Activated CD8-positive, alpha-beta memory T cell treated with anti-CD3 and anti-CD28 coated beads, Interleukin-2, amount 10 ng/mL, durations not matched to agents 7 days and 5 days (primary cell): ENCODE data around the gene FAM170A. TPM values are rescaled to one million over a fixed set of nuclear protein-coding genes. Genes with fewer than 3 reads are reported as not detected.

ENCODE experiments used
- ATAC-seq: fragments of 150-1000 bp; cut with Tn5 transposase; one replicate; pipeline ENCODE4 v1.10.0; 2021; ENCODE audit warnings: moderate library complexity
- CTCF ChIA-PET: fragments of 350-600 bp; sonication (Branson Sonifier 250); formaldehyde crosslinking; loops from one replicate; lab custom pipeline; 2021; ENCODE audit warnings: antibody characterized with exemption; lab: Charles Lee
- DNase-seq: peaks from one replicate; pipeline ENCODE4 v3.0.0-alpha.2; 2020
- H3K27ac Mint-ChIP-seq: one replicate; pipeline ENCODE4 v1.8.0; 2021; ENCODE audit warnings: mild to moderate bottlenecking, mixed read lengths
- H3K27me3 Mint-ChIP-seq: one replicate; pipeline ENCODE4 v1.8.0; 2021; ENCODE audit warnings: mixed read lengths
- H3K36me3 Mint-ChIP-seq: one replicate; pipeline ENCODE4 v1.8.0; 2021; ENCODE audit warnings: mild to moderate bottlenecking, mixed read lengths
- H3K4me1 Mint-ChIP-seq: one replicate; pipeline ENCODE4 v1.8.0; 2021; ENCODE audit warnings: mixed read lengths
- H3K4me3 Mint-ChIP-seq: one replicate; pipeline ENCODE4 v1.8.0; 2021; ENCODE audit warnings: mild to moderate bottlenecking, moderate library complexity, mixed read lengths
- H3K9me3 Mint-ChIP-seq: one replicate; pipeline ENCODE4 v1.8.0; 2022; ENCODE audit warnings: low read depth, mixed read lengths
- total RNA-seq, 2 experiments: library from RNA; stranded (reverse); gene quantifications; one replicate each; pipeline ENCODE4 v1.2.3, GENCODE V29; 2021

The FAM170A gene, protein sequence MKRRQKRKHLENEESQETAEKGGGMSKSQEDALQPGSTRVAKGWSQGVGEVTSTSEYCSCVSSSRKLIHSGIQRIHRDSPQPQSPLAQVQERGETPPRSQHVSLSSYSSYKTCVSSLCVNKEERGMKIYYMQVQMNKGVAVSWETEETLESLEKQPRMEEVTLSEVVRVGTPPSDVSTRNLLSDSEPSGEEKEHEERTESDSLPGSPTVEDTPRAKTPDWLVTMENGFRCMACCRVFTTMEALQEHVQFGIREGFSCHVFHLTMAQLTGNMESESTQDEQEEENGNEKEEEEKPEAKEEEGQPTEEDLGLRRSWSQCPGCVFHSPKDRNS
- total RNA-seq = not detected

DNA sequence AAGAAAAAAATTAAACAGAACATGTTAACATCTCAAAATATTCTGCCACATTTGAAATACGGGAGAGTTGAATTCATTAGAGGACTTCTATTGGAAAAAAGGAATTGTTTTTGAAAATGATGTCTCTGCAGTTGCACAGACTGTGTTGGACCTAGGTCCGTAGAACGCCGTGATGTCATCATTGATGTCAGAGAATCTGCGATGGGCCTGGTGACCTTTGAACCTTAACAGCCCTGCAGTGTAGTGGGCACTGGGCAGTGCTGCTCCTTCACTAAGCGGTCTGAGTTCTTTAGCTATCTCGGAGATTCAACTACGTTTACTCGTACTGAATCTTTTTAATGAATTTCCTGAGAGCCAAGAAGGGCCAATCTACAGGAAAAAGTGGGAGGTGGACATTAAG is at the start of gene FAM170A:
FAM170A (plus strand) TSS at position 220 of the 400 bp plus-strand sequence. CDS start 211 bp downstream, outside the sequence.
- H3K4me3 Mint-ChIP-seq = no peak within 1 kb of the TSS
- no peaks in the 10 kb centered on the region for H3K36me3 Mint-ChIP-seq
- H3K27ac Mint-ChIP-seq = no peak within 1 kb of the TSS
- no peaks in the 10 kb centered on the region for H3K9me3 Mint-ChIP-seq
- ATAC-seq (no peak), DNase-seq (no peak)
- no peaks in the 10 kb centered on the region for H3K27me3 Mint-ChIP-seq
- no peaks in the 10 kb centered on the region for H3K4me1 Mint-ChIP-seq
- CTCF ChIA-PET = no interaction called here

DNA sequence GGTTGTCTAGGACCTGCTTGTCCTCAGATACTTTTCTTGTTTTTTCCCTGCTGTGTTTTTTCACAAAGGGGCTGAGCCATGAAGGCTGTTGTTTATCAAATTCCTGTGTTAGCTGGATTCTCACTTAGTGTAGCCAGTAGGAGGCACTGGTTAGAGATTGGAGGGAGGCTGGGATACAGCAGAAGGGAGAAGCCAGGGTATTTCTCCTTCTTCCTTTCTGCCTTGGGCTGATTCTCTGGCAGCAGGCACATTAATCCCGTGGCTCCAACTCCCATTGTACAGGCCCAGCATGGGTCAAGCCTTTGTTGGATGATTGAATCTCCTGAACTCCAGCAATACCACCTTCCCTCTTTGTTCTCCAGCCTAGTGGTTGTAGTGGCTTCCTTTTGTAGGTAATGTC is 46.4 kb upstream of the FAM170A start:
- ATAC-seq = no peak
- Mint-ChIP-seq H3K36me3 (no peaks in the 10 kb centered on the region), H3K4me1 (no peaks in the 10 kb centered on the region), H3K27ac (no peak overlapping the region), H3K9me3 (no peaks in the 10 kb centered on the region), H3K4me3 (no peak overlapping the region), H3K27me3 (peaks cover 3% of the 10 kb centered on the region)
- no peak for DNase-seq
- CTCF ChIA-PET = no interaction called here

DNA sequence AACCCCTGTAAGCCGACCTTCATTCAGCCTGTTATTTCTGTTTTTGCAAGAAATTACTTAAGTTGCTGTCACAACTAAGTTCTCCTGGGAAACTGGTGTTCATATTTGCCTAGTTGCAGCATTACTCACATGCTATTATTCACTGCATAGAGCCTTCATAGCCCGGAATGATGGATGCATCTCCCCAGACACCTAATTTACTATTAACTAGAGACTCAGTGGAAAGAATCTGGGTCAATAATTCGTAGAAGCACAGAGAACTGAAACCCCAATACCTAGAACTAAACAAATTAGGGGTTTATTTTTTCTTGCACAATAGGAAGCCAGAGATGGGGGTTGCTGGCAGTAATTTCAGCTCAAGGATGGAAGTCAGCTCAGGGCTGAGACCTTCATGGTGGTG is 45.7 kb upstream of the FAM170A start:
- Mint-ChIP-seq H3K27ac (no peak overlapping the region), H3K36me3 (no peaks in the 10 kb centered on the region), H3K27me3 (peaks cover 3% of the 10 kb centered on the region), H3K4me1 (no peaks in the 10 kb centered on the region), H3K9me3 (no peaks in the 10 kb centered on the region), H3K4me3 (no peak overlapping the region)
- ATAC-seq = no peak
- no peak for DNase-seq
- CTCF ChIA-PET = no interaction called here

DNA sequence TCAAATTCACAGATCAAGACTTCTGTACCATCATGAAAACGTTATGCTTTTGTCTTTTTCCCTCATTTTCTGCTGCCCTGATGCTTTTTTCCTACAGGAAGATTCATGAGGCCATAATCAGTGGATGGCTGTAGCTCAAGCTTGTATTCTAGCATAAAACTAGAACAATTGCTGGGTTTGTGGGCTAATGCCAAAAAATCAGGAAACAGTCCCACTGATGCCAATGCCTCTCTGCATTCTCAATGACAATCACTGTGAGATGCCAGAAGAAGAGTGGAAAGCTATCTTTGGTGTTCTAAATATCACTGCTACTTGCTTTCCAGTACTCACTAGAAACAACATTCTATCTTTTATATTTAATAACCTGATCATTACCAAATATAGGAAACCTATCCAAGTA is 33.3 kb upstream of the FAM170A start:
- no peak for ATAC-seq
- no peak for DNase-seq
- Mint-ChIP-seq H3K9me3 (no peaks in the 10 kb centered on the region), H3K27ac (no peak overlapping the region), H3K36me3 (no peaks in the 10 kb centered on the region), H3K4me1 (no peaks in the 10 kb centered on the region), H3K4me3 (no peak overlapping the region), H3K27me3 (no peaks in the 10 kb centered on the region)
- CTCF ChIA-PET = no interaction called here

DNA sequence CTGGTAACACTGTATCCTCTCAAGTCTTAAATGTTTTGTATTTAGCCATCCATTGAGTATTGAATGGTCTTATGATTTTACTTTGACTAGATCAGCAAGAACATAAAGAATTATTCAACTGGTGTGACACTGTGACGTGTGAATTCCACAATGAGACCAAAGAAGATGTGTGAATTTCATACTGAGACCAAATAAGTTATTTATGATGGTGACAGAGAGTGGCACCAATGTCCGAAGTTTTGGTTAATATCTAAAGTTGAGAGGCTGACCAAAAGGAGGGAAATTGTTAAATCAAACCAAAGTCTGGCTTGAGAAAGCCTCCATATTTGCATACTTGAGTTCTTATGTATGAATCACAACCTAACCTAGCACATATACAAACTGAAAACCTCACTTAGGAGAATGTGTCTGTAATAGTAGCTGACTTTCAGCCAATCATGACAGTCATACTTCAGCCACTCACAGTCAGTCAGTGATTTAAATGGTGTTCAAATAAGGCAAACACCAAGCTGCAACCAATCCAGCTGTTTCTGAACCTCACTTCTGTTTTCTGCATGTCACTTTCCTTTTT is 31.5 kb upstream of the FAM170A start:
- H3K27me3 Mint-ChIP-seq = no peaks in the 10 kb centered on the region
- H3K4me3 Mint-ChIP-seq = no peak overlapping the region

DNA sequence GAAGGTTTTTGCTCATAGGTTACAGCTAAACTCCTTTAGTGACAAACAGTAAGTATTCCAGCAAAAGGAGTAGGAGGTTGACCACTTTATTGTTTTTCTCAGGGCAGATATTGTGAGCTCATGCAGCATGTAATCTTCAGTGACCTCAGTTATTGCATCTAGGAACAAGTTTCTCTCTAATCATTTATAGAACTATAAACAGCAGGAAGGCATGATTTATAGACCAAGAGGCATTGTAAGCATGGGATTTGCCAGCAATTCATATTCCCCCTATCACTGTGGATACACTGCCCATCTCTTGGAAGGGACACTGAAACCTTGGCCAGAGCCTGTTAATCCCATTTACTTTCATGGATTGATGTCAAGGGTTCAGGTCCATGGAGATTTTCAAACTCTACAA is 15.4 kb upstream of the FAM170A start:
- Mint-ChIP-seq H3K9me3 (no peaks in the 10 kb centered on the region), H3K4me3 (no peak overlapping the region), H3K36me3 (no peaks in the 10 kb centered on the region), H3K27ac (no peak overlapping the region), H3K27me3 (peaks cover 8% of the 10 kb centered on the region), H3K4me1 (no peaks in the 10 kb centered on the region)
- DNase-seq (no peak), ATAC-seq (no peak)
- CTCF ChIA-PET = no interaction called here

More for the DNA sequence above, 31.5 kb upstream of the FAM170A start:
- DNase-seq (no peak), ATAC-seq (no peak)
- Mint-ChIP-seq H3K36me3 (no peaks in the 10 kb centered on the region), H3K9me3 (no peaks in the 10 kb centered on the region), H3K4me1 (no peaks in the 10 kb centered on the region), H3K27ac (no peak overlapping the region)
- CTCF ChIA-PET = no interaction called here

DNA sequence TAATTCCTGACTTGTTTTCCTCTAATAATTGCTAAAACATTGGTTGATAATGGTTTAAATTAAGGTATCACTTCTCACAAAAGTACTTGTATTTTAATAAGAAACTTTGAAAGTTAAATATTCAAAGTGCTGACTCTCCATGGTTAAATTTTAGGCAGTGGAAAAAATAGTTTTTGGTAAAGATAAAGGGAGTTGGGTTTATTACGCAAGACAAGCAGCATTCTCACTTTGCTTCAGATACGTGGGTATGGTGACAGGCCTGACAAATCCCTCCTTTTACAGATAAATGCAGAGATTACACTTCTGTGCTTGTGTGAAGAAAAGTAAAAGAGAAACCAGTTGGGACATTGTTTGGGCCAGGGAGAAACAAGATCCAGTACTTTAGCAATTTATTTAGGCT is 14.5 kb upstream of the FAM170A start:
- DNase-seq (no peak), ATAC-seq (no peak)
- Mint-ChIP-seq H3K4me1 (no peaks in the 10 kb centered on the region), H3K4me3 (no peak overlapping the region), H3K27me3 (peaks cover 8% of the 10 kb centered on the region), H3K9me3 (no peaks in the 10 kb centered on the region), H3K36me3 (no peaks in the 10 kb centered on the region), H3K27ac (no peak overlapping the region)
- CTCF ChIA-PET = no interaction called here

DNA sequence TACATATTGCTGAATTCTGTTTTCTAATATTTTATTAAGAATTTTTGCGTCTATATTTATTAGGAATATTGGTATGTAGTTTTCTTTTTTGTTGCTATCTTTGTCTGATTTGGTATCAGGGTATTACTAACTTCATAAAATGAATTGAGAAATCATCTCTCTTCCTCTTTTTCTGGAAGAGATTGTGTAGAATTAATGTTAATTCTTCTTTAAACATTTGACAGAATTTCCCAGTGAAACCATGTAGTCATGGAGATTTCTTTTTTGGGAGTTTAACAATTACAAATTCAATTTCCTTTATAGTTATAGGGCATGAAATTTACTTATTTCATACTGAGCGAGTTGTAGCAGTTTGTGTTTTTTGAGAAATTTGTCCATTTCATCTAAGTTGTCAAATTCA is 3.3 kb upstream of the FAM170A start:
- no peak for DNase-seq
- no peak for ATAC-seq
- Mint-ChIP-seq H3K36me3 (no peaks in the 10 kb centered on the region), H3K9me3 (no peaks in the 10 kb centered on the region), H3K4me3 (no peak overlapping the region), H3K27me3 (no peaks in the 10 kb centered on the region), H3K4me1 (no peaks in the 10 kb centered on the region), H3K27ac (no peak overlapping the region)
- CTCF ChIA-PET = no interaction called here

DNA sequence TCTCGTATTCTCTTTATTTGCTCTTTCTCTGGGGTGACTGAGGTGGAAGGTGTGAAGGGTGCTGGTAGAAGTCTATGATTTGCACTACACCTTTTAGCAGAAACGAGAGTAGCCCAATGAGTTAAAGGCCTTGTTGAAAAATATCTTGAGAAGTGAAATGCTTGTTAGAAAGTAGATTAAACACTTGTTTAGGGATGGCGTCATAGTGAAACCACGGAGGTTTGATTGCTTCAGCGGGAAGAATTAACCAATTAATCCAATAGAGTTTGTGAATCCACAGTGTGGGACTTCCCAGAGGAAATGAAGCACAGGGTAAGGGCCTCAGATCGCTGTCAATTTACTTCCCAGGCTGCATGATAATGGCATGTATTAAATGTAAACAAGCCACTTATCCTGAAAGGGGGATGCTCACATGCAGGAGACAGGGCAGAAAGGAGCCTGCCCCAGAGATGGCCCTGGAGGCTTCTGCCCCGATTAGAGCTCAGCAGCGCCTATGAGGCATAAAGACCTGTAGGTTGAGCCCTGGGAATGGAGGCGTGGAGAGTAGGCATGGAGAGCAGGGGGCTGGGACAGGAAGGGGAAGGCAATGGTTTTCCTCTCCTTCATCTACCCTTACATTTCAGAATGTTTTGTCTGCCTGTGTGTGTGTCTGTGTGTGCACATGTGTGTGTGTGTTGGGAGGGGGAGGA is 1.5 kb downstream of the FAM170A start:
- Mint-ChIP-seq H3K27ac (no peak overlapping the region), H3K9me3 (no peaks in the 10 kb centered on the region), H3K4me1 (no peaks in the 10 kb centered on the region), H3K27me3 (no peaks in the 10 kb centered on the region), H3K36me3 (no peaks in the 10 kb centered on the region), H3K4me3 (no peak overlapping the region)
- DNase-seq (no peak), ATAC-seq (no peak)
- CTCF ChIA-PET = no interaction called here

DNA sequence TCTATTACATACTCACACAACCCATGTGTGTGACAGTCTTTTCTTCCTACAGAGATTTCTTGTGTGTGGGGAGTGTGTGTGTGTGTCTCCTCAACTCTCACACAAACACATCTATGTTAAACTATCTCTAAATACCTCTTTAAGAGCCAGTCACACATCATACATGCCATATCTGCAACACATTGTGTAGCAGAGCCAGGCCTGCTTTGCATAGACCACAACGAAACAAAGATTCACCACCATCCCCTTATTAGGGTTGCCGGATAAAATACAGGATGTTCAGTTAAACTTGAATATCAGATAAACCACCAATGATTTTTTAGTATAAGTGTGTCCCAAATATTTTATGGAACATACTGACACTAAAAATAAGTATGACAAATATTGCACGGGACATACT is 2.3 kb downstream of the FAM170A start:
- Mint-ChIP-seq H3K27ac (no peak overlapping the region), H3K4me1 (no peaks in the 10 kb centered on the region), H3K9me3 (no peaks in the 10 kb centered on the region), H3K4me3 (no peak overlapping the region), H3K27me3 (no peaks in the 10 kb centered on the region), H3K36me3 (no peaks in the 10 kb centered on the region)
- no peak for DNase-seq
- no peak for ATAC-seq
- CTCF ChIA-PET = no interaction called here

DNA sequence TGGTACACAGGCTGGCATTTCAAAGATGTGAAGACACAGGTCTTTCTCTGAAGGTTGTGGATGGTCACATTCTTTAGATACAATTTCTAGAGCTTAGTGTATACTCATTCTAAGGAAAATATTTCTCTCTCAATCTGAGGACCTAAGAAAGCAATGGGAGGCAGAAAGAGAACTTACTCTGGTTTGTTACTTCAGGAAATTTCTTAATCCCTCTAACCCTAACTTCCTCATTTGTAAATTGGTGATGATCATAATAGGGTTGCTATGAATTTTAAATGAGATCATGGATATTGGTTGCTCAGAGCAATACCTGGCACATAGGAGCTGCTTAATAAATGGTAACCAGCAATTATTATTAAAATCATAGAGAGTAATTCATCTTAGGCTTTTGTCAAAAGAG is 22.1 kb downstream of the FAM170A start:
- no peaks in the 10 kb centered on the region for H3K4me1 Mint-ChIP-seq
- H3K4me3 Mint-ChIP-seq = no peak overlapping the region
- ATAC-seq (no peak), DNase-seq (no peak)
- no peaks in the 10 kb centered on the region for H3K36me3 Mint-ChIP-seq
- no peaks in the 10 kb centered on the region for H3K9me3 Mint-ChIP-seq
- CTCF ChIA-PET = no interaction called here
- H3K27ac Mint-ChIP-seq = no peak overlapping the region
- H3K27me3 Mint-ChIP-seq = no peaks in the 10 kb centered on the region

DNA sequence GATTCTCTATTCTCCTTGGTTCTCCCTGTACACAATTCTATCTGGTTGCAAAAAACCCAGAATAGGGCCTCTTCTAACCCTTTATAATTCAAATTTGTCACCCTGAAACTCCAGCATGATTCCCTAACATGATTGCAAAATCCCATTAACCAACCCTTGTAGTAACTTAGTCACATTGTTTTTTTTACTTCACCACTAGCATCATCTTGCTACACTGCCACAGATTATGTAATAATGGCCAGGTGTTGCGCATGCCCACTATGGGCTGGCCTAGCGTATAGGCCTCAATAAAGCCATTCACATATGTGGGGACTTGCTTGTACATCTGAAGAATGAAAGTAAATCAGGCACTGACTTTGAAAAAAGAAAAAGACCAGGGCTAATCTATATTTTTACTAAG is 25.7 kb downstream of the FAM170A start:
- CTCF ChIA-PET = no interaction called here
- Mint-ChIP-seq H3K9me3 (no peaks in the 10 kb centered on the region), H3K27ac (no peak overlapping the region), H3K36me3 (no peaks in the 10 kb centered on the region), H3K27me3 (no peaks in the 10 kb centered on the region), H3K4me1 (no peaks in the 10 kb centered on the region), H3K4me3 (no peak overlapping the region)
- no peak for ATAC-seq
- no peak for DNase-seq

DNA sequence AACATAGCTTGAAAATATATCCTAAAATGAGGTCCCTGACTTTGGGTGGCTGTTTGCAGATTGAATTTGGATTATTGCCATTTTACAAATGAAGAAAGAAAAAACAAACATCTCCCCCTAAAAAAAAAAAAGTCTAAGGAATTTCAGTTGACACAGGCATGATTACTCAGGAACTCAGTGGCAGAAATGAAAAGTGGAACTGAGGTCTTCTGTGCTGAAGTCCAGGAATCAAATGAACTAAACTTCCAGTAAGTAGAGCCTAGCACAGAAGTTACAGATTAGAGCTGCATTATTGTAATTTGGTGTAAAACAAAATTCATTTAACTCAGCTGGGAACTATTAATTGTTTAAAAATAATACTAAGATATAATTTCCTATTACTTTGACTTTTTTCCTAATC is 26.7 kb downstream of the FAM170A start:
- Mint-ChIP-seq H3K36me3 (no peaks in the 10 kb centered on the region), H3K9me3 (no peaks in the 10 kb centered on the region), H3K27ac (no peak overlapping the region), H3K27me3 (no peaks in the 10 kb centered on the region), H3K4me3 (no peak overlapping the region), H3K4me1 (no peaks in the 10 kb centered on the region)
- ATAC-seq (no peak), DNase-seq (no peak)
- CTCF ChIA-PET = no interaction called here

DNA sequence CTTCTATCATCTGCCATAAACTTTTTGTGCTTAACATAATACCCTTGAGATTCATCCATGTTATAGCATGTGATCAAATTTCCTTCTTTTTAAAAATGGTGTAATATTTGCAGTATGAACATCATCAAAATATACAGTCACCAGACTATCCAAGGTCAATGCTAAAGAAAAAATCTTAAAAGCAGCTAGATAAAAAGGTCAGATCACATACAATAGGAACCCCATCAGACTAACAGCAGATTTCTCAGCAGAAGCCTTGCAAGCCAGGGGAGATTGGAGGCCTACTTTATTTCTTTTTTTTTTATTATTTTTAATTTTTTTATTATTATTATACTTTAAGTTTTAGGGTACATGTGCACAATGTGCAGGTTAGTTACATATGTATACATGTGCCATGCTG is 37.2 kb downstream of the FAM170A start:
- Mint-ChIP-seq H3K4me3 (no peak overlapping the region), H3K27me3 (no peaks in the 10 kb centered on the region)

More for the DNA sequence above, 37.2 kb downstream of the FAM170A start:
- Mint-ChIP-seq H3K9me3 (peaks cover 2% of the 10 kb centered on the region), H3K4me1 (no peaks in the 10 kb centered on the region), H3K27ac (no peak overlapping the region), H3K36me3 (no peaks in the 10 kb centered on the region)
- CTCF ChIA-PET = no interaction called here
- ATAC-seq (no peak), DNase-seq (no peak)
